GM19238 (cell line): ENCODE data around the gene PGA3.
"Not testable (repeated sequence)": the region's sequence is repeated elsewhere in the genome, so short reads cannot be mapped to it uniquely, and the experiment has no call there.

ENCODE experiments used
- DNase-seq: peaks from one replicate; pipeline ENCODE4 v3.0.0; 2011; ENCODE audit warnings: low spot score; ENCODE audit not compliant: insufficient read length

Gene PGA3

DNA sequence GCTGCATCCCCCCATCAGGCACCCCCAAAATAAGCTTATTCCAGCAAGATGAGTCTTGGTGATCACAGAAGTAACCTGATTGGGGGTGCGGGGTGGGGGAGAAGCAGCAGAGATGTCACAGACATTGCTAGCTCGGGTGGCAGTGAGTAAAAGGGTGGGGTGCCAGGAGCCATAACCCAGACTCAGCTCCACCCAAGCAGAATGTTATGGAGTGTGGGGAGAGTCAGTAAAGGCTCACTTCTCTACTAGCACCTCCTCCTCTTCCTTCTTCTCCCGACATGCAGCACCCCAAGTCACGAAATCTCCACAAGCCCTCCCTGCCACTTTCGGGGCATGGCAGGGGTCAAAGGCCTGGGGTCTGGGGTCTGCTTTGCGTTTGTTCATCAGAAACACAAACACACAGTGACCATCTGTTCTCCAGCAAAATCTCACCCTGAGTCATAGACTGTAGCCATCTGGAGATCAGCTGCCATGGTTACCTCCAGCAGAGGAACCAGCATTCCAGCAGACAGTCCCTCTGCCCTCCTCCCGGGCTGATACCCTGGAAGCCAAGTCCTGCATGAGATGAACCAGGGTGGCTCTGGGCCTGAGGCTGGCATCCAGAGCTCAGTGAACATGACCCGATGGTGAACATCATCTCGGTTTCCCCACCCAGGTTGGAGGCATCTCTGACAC, 4.5 kb downstream of the PGA3 start:
- not testable (repeated sequence) for DNase-seq

DNA sequence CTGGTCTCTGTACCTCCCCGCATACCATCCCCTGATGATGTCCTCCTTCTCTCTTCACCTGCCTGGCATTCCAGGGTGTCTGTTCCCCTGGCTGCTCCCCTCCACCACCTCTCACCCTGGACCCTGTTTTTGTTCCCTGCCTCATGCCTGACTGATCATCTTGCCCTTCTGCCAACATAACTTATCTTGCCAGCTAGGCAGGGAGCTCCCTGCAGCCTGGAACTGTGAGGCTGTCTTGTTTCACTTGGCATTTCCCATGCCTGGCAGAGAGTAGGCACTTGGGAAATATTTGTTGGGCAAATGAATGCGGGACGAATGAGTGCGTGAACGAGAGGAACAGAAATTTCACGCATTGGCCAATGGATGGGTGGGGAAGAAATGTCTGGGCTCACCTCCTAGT, 7.3 kb downstream of the PGA3 start:
- not testable (repeated sequence) for DNase-seq

DNA sequence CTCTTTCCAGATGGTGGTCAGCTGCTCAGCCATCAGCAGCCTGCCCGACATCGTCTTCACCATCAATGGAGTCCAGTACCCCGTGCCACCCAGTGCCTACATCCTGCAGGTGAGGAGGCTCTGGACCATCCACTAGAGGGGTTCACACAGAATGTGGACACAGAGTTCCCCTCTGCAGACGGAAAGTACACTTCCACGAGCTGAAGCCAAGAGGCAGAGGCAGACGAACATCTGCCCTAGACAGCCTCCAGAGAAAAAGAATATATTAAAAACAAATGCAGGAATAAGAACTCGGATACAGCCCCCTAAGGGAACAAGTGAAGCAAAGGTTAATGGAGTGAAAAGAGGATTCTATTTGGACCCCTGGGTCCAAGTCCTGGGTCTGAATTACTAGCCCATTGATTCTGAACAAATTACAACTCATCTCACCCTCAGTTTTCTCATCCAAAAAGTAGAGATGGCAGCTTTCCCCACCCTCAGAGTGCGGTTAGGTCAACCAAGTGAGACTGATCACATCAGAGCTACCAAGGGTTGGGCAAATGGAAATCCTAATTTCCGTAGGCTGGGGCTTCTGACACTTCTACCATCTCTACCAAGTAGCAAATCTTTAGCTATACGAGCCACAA, 8.1 kb downstream of the PGA3 start:
- not testable (repeated sequence) for DNase-seq

DNA sequence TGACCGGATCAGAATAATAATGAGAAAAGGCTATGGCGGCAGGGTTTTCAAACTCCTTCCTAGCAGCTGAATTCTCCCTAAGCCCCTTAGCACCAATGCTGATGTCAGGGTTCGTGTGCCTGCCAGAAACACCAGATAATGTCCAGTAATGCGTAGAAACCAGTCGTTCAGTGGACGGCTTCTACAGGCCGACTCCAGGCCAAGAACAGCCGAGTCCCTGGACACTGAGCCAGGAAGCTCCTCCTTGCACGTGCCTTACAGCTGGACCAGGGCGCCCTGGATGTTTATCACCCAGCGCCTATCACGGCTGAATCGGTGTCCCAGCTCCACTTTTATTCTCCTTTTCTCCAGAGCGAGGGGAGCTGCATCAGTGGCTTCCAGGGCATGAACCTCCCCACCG, 8.9 kb downstream of the PGA3 start:
- DNase-seq, result not testable (repeated sequence)

DNA sequence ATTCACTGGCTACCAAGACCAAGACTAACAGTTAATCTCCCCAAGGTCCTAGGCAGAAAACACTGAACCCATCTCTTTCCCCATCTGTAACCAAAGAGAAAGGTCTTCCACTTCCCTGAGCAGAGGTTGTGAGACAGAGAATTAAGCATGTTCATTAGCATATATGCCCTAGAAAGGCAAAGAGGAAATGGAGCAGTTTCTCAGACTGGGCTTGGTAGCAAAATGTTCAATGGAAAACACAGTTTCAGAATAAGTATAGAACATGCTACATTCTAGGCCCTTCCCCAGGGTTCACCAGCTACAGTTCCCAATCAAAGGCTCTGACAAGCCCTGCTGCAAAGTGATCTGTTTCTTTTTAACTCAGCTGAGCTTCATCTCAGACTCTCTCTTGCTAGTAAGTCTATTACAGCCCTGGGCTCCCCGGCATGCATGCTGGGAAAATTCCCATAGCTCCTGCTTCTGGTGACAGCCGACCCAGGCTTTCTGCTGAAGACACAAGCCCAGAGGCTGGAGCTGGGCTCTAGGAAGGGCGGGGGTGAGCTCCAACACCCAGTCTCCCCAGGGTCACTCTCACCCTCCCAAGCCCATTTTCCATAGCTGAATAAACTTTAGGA, 10.5 kb downstream of the PGA3 start:
- DNase-seq, result not testable (repeated sequence)

DNA sequence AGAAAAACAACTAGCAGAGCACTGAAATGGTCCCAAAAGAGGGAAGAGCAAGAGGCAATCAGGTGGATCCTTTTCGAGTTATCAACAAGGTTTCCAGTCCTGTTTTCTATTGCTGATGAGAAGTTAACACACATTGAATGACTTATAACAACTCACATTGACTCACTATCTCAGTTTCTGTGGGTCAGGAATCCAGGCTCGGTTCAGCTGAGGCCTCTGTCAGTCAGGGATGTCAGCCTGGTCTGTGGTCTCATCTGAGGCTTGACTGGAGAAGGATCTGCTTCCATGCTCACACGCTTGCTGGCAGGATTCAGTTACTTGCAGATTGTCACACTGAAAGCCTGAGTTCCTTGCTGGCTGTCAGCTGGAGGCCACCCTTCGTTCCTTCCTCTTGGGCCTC, 15.0 kb downstream of the PGA3 start:
- DNase-seq, result not testable (repeated sequence)

DNA sequence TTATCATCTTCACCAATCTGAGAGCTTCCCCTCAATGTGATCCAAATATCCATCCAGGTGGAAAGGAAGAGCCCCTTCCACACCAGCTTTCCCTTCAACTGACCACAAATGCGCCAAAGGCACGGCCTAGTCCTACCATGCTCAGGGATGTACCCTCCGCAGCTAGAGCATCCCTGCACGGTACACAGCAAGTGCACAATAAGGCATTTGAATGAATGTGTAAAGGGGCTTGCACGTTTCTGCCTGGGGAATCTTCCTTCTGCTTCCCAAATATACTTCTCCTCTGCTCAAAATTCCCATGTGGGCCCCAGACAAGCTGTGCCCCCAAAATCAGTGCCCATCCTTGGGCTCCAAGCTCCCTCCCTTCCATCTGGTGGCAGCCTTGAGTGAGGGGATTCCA, 15.7 kb downstream of the PGA3 start:
- not testable (repeated sequence) for DNase-seq

DNA sequence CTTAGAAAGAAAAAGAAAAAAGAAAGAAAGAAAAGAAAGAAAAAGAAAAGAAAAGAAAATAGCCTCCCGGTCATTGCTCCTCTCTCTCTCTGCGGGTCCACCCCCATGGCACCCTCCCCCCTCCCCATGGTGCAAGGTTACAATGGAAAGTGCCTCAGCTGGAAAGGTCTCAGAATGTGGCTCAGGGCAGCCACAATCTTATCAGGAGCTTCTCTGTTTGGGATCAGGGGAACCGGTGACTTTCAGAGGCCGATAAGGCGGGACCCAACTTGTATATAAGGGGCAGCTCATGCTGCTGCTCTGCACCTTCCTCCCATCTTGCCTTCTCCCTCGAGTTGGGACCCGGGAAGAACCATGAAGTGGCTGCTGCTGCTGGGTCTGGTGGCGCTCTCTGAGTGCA, 18.7 kb downstream of the PGA3 start, which contains the start of gene PGA4:
Gene PGA4, plus strand, starts transcription at position 301 of the 400 bp plus-strand sequence. Its CDS starts 54 bp downstream, at position 355.
- not testable (repeated sequence) for DNase-seq

DNA sequence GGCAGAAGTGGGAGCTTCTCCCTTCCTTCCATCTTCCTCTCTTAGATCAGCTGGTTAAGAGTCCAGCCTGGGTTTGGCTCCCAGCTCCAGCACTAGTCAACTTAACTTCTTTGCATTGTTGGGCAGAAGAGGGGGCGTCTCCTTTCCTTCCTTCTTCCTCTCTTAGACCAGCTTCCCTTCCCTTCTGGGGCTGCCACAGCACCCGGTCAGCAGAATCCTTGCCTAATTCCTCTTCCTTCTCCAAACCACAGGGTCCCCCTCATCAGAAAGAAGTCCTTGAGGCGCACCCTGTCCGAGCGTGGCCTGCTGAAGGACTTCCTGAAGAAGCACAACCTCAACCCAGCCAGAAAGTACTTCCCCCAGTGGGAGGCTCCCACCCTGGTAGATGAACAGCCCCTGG, 19.4 kb downstream of the PGA3 start:
- DNase-seq, result not testable (repeated sequence)

DNA sequence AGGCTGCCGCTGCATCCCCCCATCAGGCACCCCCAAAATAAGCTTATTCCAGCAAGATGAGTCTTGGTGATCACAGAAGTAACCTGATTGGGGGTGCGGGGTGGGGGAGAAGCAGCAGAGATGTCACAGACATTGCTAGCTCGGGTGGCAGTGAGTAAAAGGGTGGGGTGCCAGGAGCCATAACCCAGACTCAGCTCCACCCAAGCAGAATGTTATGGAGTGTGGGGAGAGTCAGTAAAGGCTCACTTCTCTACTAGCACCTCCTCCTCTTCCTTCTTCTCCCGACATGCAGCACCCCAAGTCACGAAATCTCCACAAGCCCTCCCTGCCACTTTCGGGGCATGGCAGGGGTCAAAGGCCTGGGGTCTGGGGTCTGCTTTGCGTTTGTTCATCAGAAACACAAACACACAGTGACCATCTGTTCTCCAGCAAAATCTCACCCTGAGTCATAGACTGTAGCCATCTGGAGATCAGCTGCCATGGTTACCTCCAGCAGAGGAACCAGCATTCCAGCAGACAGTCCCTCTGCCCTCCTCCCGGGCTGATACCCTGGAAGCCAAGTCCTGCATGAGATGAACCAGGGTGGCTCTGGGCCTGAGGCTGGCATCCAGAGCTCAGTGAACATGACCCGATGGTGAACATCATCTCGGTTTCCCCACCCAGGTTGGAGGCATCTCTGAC, 23.3 kb downstream of the PGA3 start:
- DNase-seq, result not testable (repeated sequence)

DNA sequence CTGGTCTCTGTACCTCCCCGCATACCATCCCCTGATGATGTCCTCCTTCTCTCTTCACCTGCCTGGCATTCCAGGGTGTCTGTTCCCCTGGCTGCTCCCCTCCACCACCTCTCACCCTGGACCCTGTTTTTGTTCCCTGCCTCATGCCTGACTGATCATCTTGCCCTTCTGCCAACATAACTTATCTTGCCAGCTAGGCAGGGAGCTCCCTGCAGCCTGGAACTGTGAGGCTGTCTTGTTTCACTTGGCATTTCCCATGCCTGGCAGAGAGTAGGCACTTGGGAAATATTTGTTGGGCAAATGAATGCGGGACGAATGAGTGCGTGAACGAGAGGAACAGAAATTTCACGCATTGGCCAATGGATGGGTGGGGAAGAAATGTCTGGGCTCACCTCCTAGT, 26.1 kb downstream of the PGA3 start:
- DNase-seq, result not testable (repeated sequence)

DNA sequence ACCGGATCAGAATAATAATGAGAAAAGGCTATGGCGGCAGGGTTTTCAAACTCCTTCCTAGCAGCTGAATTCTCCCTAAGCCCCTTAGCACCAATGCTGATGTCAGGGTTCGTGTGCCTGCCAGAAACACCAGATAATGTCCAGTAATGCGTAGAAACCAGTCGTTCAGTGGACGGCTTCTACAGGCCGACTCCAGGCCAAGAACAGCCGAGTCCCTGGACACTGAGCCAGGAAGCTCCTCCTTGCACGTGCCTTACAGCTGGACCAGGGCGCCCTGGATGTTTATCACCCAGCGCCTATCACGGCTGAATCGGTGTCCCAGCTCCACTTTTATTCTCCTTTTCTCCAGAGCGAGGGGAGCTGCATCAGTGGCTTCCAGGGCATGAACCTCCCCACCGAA, 27.7 kb downstream of the PGA3 start:
- not testable (repeated sequence) for DNase-seq

DNA sequence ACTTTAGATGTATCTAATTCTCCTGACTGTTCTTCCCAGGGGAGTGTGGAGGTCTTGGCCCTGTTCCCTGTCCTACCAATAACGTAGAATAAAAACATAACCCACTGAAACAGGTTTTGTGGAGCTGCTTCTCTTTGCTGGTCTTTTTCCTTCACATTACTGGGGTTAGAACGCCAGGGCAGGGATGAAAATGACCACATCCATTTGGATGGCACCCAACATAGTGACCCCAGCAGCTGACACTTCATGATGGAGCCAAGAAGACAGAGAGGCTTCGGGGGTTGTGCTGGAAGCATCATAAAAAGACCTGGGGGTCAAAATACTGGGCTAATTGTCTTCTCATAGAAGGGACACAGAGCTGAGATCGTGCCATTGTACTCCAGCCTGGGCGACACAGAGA, 28.3 kb downstream of the PGA3 start:
- DNase-seq, result not testable (repeated sequence)

DNA sequence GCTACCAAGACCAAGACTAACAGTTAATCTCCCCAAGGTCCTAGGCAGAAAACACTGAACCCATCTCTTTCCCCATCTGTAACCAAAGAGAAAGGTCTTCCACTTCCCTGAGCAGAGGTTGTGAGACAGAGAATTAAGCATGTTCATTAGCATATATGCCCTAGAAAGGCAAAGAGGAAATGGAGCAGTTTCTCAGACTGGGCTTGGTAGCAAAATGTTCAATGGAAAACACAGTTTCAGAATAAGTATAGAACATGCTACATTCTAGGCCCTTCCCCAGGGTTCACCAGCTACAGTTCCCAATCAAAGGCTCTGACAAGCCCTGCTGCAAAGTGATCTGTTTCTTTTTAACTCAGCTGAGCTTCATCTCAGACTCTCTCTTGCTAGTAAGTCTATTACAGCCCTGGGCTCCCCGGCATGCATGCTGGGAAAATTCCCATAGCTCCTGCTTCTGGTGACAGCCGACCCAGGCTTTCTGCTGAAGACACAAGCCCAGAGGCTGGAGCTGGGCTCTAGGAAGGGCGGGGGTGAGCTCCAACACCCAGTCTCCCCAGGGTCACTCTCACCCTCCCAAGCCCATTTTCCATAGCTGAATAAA, 29.3 kb downstream of the PGA3 start:
- DNase-seq, result not testable (repeated sequence)

DNA sequence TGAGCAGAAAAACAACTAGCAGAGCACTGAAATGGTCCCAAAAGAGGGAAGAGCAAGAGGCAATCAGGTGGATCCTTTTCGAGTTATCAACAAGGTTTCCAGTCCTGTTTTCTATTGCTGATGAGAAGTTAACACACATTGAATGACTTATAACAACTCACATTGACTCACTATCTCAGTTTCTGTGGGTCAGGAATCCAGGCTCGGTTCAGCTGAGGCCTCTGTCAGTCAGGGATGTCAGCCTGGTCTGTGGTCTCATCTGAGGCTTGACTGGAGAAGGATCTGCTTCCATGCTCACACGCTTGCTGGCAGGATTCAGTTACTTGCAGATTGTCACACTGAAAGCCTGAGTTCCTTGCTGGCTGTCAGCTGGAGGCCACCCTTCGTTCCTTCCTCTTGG, 33.8 kb downstream of the PGA3 start:
- not testable (repeated sequence) for DNase-seq

DNA sequence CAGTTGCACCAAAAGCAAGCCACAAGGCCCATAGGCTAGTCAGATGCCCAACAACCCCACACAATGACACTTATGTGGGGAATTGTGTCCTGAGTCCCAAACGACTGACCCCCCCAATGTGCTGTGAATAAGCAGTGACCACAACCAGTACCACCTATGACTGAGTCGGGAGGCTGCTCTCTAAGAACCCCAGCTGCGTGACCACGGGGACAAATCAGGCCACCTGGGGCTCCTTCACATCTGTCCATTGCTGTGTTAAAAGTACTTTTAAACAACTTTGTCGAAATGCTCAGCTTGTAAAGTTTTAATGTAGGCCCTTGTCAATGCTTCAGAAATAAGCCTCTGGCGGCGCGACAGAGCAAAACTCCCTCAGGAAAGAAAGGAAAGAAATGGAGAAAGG, 37.0 kb downstream of the PGA3 start:
- DNase-seq, result not testable (repeated sequence)

DNA sequence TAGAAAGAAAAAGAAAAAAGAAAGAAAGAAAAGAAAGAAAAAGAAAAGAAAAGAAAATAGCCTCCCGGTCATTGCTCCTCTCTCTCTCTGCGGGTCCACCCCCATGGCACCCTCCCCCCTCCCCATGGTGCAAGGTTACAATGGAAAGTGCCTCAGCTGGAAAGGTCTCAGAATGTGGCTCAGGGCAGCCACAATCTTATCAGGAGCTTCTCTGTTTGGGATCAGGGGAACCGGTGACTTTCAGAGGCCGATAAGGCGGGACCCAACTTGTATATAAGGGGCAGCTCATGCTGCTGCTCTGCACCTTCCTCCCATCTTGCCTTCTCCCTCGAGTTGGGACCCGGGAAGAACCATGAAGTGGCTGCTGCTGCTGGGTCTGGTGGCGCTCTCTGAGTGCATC, 37.6 kb downstream of the PGA3 start, which contains the start of gene PGA5:
Gene PGA5, plus strand, starts transcription at position 301 of the 400 bp plus-strand sequence. Its CDS starts 52 bp downstream, at position 353.
- not testable (repeated sequence) for DNase-seq

DNA sequence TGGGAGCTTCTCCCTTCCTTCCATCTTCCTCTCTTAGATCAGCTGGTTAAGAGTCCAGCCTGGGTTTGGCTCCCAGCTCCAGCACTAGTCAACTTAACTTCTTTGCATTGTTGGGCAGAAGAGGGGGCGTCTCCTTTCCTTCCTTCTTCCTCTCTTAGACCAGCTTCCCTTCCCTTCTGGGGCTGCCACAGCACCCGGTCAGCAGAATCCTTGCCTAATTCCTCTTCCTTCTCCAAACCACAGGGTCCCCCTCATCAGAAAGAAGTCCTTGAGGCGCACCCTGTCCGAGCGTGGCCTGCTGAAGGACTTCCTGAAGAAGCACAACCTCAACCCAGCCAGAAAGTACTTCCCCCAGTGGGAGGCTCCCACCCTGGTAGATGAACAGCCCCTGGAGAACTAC, 38.2 kb downstream of the PGA3 start:
- not testable (repeated sequence) for DNase-seq

DNA sequence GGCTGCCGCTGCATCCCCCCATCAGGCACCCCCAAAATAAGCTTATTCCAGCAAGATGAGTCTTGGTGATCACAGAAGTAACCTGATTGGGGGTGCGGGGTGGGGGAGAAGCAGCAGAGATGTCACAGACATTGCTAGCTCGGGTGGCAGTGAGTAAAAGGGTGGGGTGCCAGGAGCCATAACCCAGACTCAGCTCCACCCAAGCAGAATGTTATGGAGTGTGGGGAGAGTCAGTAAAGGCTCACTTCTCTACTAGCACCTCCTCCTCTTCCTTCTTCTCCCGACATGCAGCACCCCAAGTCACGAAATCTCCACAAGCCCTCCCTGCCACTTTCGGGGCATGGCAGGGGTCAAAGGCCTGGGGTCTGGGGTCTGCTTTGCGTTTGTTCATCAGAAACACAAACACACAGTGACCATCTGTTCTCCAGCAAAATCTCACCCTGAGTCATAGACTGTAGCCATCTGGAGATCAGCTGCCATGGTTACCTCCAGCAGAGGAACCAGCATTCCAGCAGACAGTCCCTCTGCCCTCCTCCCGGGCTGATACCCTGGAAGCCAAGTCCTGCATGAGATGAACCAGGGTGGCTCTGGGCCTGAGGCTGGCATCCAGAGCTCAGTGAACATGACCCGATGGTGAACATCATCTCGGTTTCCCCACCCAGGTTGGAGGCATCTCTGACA, 42.1 kb downstream of the PGA3 start:
- not testable (repeated sequence) for DNase-seq

DNA sequence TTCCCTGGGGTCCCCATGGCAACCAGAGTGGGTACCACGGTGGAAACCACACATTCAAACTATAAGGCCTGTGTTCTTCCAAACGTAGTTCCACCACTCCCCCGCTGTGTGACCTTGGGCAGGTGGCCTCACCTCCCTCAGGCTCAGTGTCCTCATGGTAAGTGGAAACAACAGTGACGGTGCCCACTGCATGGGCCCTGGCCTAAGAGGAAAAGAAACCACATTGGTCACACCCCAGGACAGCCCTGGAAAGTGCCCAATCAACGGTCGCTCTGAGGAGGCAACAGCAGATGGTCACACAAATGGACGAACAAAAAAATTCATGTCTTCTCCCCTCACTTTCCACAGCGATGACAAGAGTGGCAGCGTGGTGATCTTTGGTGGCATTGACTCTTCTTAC, 44.8 kb downstream of the PGA3 start:
- not testable (repeated sequence) for DNase-seq

DNA sequence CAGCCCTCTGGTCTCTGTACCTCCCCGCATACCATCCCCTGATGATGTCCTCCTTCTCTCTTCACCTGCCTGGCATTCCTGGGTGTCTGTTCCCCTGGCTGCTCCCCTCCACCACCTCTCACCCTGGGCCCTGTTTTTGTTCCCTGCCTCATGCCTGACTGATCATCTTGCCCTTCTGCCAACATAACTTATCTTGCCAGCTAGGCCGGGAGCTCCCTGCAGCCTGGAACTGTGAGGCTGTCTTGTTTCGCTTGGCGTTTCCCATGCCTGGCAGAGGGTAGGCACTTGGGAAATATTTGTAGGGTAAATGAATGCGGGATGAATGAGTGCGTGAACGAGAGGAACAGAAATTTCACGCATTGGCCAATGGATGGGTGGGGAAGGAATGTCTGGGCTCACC, 45.9 kb downstream of the PGA3 start:
- not testable (repeated sequence) for DNase-seq
